Ishikawa (cell line): ENCODE data around the gene TSPAN5.

Source experiments
- CEBPB ChIP-seq: IDR thresholded peaks from 2 replicates; pipeline ENCODE4 v1.6.1; 2012
- CREB1 ChIP-seq: IDR thresholded peaks from 2 replicates; pipeline ENCODE4 v1.6.1; 2012; ENCODE audit warnings: low read depth
- EGR1 ChIP-seq: IDR thresholded peaks from 2 replicates; pipeline ENCODE4 v1.6.1; 2012
- EP300 ChIP-seq: IDR thresholded peaks from 2 replicates; pipeline ENCODE4 v1.6.1; 2012; ENCODE audit warnings: borderline replicate concordance
- FOXM1 ChIP-seq: IDR thresholded peaks from 2 replicates; pipeline ENCODE4 v1.6.1; 2012; ENCODE audit warnings: low read depth, borderline replicate concordance
- MAX ChIP-seq: IDR thresholded peaks from 2 replicates; pipeline ENCODE4 v1.6.1; 2012
- NFIC ChIP-seq: IDR thresholded peaks from 2 replicates; pipeline ENCODE4 v1.6.1; 2012
- RAD21 ChIP-seq: IDR thresholded peaks from 2 replicates; pipeline ENCODE4 v1.6.1; 2012; ENCODE audit warnings: low read depth
- REST ChIP-seq: IDR thresholded peaks from 2 replicates; pipeline ENCODE4 v1.6.1; 2012; ENCODE audit warnings: low read depth, mild to moderate bottlenecking
- TAF1 ChIP-seq: IDR thresholded peaks from 2 replicates; pipeline ENCODE4 v1.6.1; 2012; ENCODE audit warnings: low read depth, mild to moderate bottlenecking
- TCF12 ChIP-seq: IDR thresholded peaks from 2 replicates; pipeline ENCODE4 v1.6.1; 2012; ENCODE audit warnings: low read depth
- TEAD4 ChIP-seq: IDR thresholded peaks from 2 replicates; pipeline ENCODE4 v1.6.1; 2012
- USF1 ChIP-seq: IDR thresholded peaks from 2 replicates; pipeline ENCODE4 v1.6.1; 2012
- YY1 ChIP-seq: IDR thresholded peaks from 2 replicates; pipeline ENCODE4 v1.6.1; 2012; ENCODE audit warnings: low read depth
- ZBTB7A ChIP-seq: IDR thresholded peaks from 2 replicates; pipeline ENCODE4 v1.6.1; 2012; ENCODE audit warnings: low read depth

TSPAN5 gene

GRCh38 chr4:98577956-98578355 lies 80.5 kb downstream of the TSPAN5 start:
- TF ChIP-seq ZBTB7A (no peak), FOXM1 (no peak), CREB1 (no peak), YY1 (no peak), REST (no peak), TEAD4 (no peak), TAF1 (no peak), CEBPB (no peak), USF1 (no peak), TCF12 (no peak), NFIC (no peak), EGR1 (no peak), RAD21 (no peak), MAX (no peak), EP300 (no peak)

GRCh38 chr4:98574816-98575215 lies 83.6 kb downstream of the TSPAN5 start:
- TF ChIP-seq ZBTB7A (no peak), TAF1 (no peak), FOXM1 (no peak), YY1 (no peak), REST (no peak), CREB1 (no peak), MAX (no peak)

GRCh38 chr4:98573791-98574190 lies 84.6 kb downstream of the TSPAN5 start:
- no peak for TF ChIP-seq TAF1
- TF ChIP-seq MAX, result no peak
- no peak for TF ChIP-seq YY1
- TF ChIP-seq FOXM1, result no peak

- TF ChIP-seq USF1 (no peak), MAX (no peak), EGR1 (no peak), REST (no peak), RAD21 (no peak)
Observed at GRCh38 chr4:98572697-98573096, 85.7 kb downstream of the TSPAN5 start.

GRCh38 chr4:98571161-98571786 lies 87.1 kb downstream of the TSPAN5 start:
- TF ChIP-seq RAD21 (no peak), MAX (no peak), TEAD4 (no peak), CEBPB (no peak), FOXM1 (no peak), TCF12 (no peak), ZBTB7A (no peak), EP300 (no peak), CREB1 (no peak), EGR1 (no peak), USF1 (no peak)
